HG03064 (cell line): ENCODE results near the gene L3MBTL1.
"Not testable (repeated sequence)": the region's sequence is repeated elsewhere in the genome, so short reads cannot be mapped to it uniquely, and the experiment has no call there.

Experiments used
- ATAC-seq: cut with Tn5 transposase; IDR thresholded peaks from one replicate; pipeline ENCODE4 v1.9.1; 2021; ENCODE audit warnings: low read depth; ENCODE audit not compliant: unreplicated experiment

L3MBTL1 gene

GRCh38 chr20:43584448-43585136, 77.1 kb downstream of the L3MBTL1 start:
- no peak for ATAC-seq

GRCh38 chr20:43586641-43587040, 79.1 kb downstream of the L3MBTL1 start:
- no peak for ATAC-seq

- not testable (repeated sequence) for ATAC-seq
These were observed 81.0 kb downstream of the L3MBTL1 start for GRCh38 chr20:43588526-43588925.

- no peak for ATAC-seq
These were observed 82.5 kb downstream of the L3MBTL1 start for GRCh38 chr20:43590036-43590391.

GRCh38 chr20:43590392-43591303, 83.2 kb downstream of the L3MBTL1 start, which contains the start of gene IFT52:
Gene IFT52, plus strand, starts transcription at chr20:43590937. Its CDS starts 3,762 bp downstream, at chr20:43594699.
- peak; percentile 96 for ATAC-seq
